K562 (cell line): ENCODE measurements around the gene HNRNPA3. TPM values are rescaled to one million over a fixed set of nuclear protein-coding genes. Genes with fewer than 3 reads are reported as not detected.

Experiments used
- ASH1L ChIP-seq: fragments of 450-650 bp; IDR thresholded peaks from 2 replicates; pipeline ENCODE4 v1.6.1; 2018; ENCODE audit warnings: borderline replicate concordance, mild to moderate bottlenecking, low read depth; ENCODE audit not compliant: partially characterized antibody
- CBX5 ChIP-seq: IDR thresholded peaks from 2 replicates; pipeline ENCODE4 v1.6.1; 2014; ENCODE audit warnings: low read depth, borderline replicate concordance
- E2F3 ChIP-seq: fragments of 250-450 bp; sonication (Bioruptor Pico); IDR thresholded peaks from 2 replicates; pipeline ENCODE4 v1.4.0; 2020; ENCODE audit warnings: mild to moderate bottlenecking
- GATA2 ChIP-seq: sonication (generic); formaldehyde crosslinking; IDR thresholded peaks from 2 replicates; pipeline ENCODE4 v1.4.0; 2020; ENCODE audit warnings: mild to moderate bottlenecking, missing genetic modification reagents
- HCFC1 ChIP-seq: IDR thresholded peaks from 2 replicates; pipeline ENCODE4 v1.6.1; 2012; ENCODE audit warnings: low read depth, low read length, improper control_type of control experiment
- HDAC1 ChIP-seq, 2 experiments: fragments of 450-650 bp; IDR thresholded peaks; 2 replicates each; pipeline ENCODE4 v1.6.1; 2016 to 2017; ENCODE audit warnings: inconsistent platforms in 1 of 2, mild to moderate bottlenecking in 1 of 2, moderate library complexity in 1 of 2
- RB1 ChIP-seq: fragments of 450-650 bp; IDR thresholded peaks from 2 replicates; pipeline ENCODE4 v1.6.1; 2017; ENCODE audit warnings: low read depth, mild to moderate bottlenecking
- TEAD2 ChIP-seq: fragments of 450-650 bp; IDR thresholded peaks from 2 replicates; pipeline ENCODE4 v1.6.1; 2016; ENCODE audit warnings: missing genetic modification characterization, control low read depth, missing compliant biosample characterization
- ZNF274 ChIP-seq: IDR thresholded peaks from 2 replicates; pipeline ENCODE4 v1.6.1; 2011; ENCODE audit warnings: low read depth, mild to moderate bottlenecking, low read length, moderate library complexity, borderline replicate concordance
- ZNF408 ChIP-seq: fragments of 250-450 bp; sonication (Bioruptor Pico); IDR thresholded peaks from 2 replicates; pipeline ENCODE4 v1.4.0; 2020; ENCODE audit warnings: low read depth, mild to moderate bottlenecking, moderate library complexity
- polyA plus RNA-seq, 8 experiments: library from polyadenylated mRNA; depleted of rRNA in 4 of 8; stranded (reverse) in 5 of 8; unstranded in 3 of 8; fragments of >200 nt; fragmentation: Nextera tagmentation in 2 of 8; fragmentation: Illumina TruSeq in 1 of 8; extraction: Ambion mirVana in 2 of 8; extraction: Trizol in 1 of 8; gene quantifications; 2 replicates each; pipeline versions ENCODE4 v1.2.1 to v1.2.3, GENCODE V29; 2011 to 2014; ENCODE audit warnings: inconsistent platforms in 1 of 8, missing spikeins in 1 of 8
- total RNA-seq, 7 experiments: library from RNA; depleted of rRNA in 6 of 7; stranded (reverse); fragments of >200 nt in 6 of 7; fragmentation: Illumina TruSeq in 2 of 7; extraction: Trizol in 2 of 7; gene quantifications; 2 replicates each; pipeline versions ENCODE4 v1.2.1 to v1.2.3, GENCODE V29; 2011 to 2021; ENCODE audit warnings: low replicate concordance in 1 of 7
- TF ChIP-seq, protein P1 (sequence below), 3 experiments: fragments of 200-800 bp in 1 of 3; fragments of 250-450 bp in 1 of 3; fragments of 450-650 bp in 1 of 3; sonication (Bioruptor Pico) in 1 of 3; sonication (Bioruptor generic) in 1 of 3; formaldehyde crosslinking in 1 of 3; IDR thresholded peaks; 2 replicates each; pipeline versions ENCODE4 v1.6.1 to v1.8.0; 2016 to 2022; ENCODE audit warnings: mild to moderate bottlenecking in 2 of 3, missing genetic modification characterization in 2 of 3, missing compliant biosample characterization in 1 of 3, moderate library complexity in 1 of 3
- TF ChIP-seq, protein P2 (sequence below): fragments of 150-350 bp; conservative IDR thresholded peaks from 2 replicates; pipeline ENCODE4 v1.6.1; 2014; ENCODE audit warnings: low read length
- TF ChIP-seq, protein P3 (sequence below): fragments of 250-450 bp; sonication (Bioruptor Pico); IDR thresholded peaks from 2 replicates; pipeline ENCODE4 v1.8.0; 2021; ENCODE audit warnings: moderate library complexity, mild to moderate bottlenecking, inconsistent platforms
- TF ChIP-seq, protein P4 (sequence below): fragments of 450-650 bp; formaldehyde crosslinking; IDR thresholded peaks from 2 replicates; pipeline ENCODE4 v1.4.0; 2020; ENCODE audit warnings: mild to moderate bottlenecking

Gene HNRNPA3
- total and polyA plus RNA-seq, 9 of the 15 experiments (the other 6 are each of a cell fraction or from before 2014, with no cell fraction given), result 72.8 to 428 (median 192) TPM

DNA sequence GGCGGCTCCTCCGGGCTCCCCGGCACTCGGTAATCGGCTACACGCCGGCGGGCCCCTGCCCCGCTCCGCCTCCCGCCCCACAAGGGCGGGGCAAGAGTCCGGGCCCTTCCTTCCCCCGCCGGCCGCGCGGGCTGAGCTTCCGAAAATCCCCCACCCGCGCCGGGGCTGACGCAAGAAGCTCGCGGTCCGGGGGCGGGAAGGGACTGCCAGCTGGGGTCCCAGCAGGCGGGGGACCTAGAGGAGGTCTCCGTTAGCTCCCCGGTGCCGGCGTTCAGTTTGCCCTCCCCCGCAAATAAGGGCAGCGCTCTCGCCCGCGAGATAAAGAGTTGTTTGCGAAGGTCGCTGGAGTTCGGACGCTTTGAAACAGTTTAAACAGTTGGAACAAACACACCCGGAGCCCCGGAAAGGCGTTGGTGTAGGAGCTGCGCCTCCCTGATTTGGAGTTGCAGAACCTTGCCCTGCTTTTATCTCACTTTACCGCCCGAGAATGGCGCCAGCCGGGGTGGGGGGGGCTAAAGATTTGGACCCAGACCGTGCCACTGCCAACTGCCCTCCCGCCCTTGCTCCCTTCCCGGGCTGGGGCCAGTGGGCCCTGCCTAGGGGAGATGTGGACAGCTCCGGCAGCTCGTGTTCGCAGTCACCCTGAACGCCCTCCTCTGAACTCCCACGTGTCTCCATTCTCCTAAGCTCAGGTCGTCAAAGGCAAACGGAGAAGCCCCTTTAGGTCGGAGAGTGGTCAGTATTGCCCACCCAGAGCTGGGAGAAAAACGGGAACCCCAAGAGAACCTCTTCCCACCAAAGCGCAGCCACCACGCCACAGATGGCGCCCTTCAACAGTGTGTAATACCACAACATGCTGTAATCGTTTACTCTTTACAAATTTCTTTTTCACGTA, 52.3 kb downstream of the HNRNPA3 start, which contains the start of gene NFE2L2 (continued):
- TF ChIP-seq, protein P1, sequence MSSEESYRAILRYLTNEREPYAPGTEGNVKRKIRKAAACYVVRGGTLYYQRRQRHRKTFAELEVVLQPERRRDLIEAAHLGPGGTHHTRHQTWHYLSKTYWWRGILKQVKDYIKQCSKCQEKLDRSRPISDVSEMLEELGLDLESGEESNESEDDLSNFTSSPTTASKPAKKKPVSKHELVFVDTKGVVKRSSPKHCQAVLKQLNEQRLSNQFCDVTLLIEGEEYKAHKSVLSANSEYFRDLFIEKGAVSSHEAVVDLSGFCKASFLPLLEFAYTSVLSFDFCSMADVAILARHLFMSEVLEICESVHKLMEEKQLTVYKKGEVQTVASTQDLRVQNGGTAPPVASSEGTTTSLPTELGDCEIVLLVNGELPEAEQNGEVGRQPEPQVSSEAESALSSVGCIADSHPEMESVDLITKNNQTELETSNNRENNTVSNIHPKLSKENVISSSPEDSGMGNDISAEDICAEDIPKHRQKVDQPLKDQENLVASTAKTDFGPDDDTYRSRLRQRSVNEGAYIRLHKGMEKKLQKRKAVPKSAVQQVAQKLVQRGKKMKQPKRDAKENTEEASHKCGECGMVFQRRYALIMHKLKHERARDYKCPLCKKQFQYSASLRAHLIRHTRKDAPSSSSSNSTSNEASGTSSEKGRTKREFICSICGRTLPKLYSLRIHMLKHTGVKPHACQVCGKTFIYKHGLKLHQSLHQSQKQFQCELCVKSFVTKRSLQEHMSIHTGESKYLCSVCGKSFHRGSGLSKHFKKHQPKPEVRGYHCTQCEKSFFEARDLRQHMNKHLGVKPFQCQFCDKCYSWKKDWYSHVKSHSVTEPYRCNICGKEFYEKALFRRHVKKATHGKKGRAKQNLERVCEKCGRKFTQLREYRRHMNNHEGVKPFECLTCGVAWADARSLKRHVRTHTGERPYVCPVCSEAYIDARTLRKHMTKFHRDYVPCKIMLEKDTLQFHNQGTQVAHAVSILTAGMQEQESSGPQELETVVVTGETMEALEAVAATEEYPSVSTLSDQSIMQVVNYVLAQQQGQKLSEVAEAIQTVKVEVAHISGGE (CRISPR knock-in tag; IDR thresholded peaks at IDR 0.05), result peak in 1 of 3 experiments; percentile 72; a peak in 2 of 6 replicates
- TF ChIP-seq ASH1L (no peak), TEAD2 (no peak), HDAC1 (IDR thresholded peaks at IDR 0.05) (peak in 1 of 2 experiments; percentile 69; a peak in 3 of 4 replicates), ZNF408 (no peak), ZNF274 (0 out of 2 replicates have a peak, but pooled peaks have one; percentile 9), E2F3 (CRISPR knock-in tag) (peak; percentile 89), RB1 (peak; percentile 94), HCFC1 (peak; percentile 45), CBX5 (0 out of 2 replicates have a peak, but pooled peaks have one; percentile 48), GATA2 (peak; percentile 61)
- TF ChIP-seq, protein P2, sequence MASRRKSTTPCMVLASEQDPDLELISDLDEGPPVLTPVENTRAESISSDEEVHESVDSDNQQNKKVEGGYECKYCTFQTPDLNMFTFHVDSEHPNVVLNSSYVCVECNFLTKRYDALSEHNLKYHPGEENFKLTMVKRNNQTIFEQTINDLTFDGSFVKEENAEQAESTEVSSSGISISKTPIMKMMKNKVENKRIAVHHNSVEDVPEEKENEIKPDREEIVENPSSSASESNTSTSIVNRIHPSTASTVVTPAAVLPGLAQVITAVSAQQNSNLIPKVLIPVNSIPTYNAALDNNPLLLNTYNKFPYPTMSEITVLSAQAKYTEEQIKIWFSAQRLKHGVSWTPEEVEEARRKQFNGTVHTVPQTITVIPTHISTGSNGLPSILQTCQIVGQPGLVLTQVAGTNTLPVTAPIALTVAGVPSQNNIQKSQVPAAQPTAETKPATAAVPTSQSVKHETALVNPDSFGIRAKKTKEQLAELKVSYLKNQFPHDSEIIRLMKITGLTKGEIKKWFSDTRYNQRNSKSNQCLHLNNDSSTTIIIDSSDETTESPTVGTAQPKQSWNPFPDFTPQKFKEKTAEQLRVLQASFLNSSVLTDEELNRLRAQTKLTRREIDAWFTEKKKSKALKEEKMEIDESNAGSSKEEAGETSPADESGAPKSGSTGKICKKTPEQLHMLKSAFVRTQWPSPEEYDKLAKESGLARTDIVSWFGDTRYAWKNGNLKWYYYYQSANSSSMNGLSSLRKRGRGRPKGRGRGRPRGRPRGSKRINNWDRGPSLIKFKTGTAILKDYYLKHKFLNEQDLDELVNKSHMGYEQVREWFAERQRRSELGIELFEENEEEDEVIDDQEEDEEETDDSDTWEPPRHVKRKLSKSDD, result no peak
- TF ChIP-seq, protein P3, sequence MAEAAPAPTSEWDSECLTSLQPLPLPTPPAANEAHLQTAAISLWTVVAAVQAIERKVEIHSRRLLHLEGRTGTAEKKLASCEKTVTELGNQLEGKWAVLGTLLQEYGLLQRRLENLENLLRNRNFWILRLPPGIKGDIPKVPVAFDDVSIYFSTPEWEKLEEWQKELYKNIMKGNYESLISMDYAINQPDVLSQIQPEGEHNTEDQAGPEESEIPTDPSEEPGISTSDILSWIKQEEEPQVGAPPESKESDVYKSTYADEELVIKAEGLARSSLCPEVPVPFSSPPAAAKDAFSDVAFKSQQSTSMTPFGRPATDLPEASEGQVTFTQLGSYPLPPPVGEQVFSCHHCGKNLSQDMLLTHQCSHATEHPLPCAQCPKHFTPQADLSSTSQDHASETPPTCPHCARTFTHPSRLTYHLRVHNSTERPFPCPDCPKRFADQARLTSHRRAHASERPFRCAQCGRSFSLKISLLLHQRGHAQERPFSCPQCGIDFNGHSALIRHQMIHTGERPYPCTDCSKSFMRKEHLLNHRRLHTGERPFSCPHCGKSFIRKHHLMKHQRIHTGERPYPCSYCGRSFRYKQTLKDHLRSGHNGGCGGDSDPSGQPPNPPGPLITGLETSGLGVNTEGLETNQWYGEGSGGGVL (CRISPR knock-in tag), result no peak
- TF ChIP-seq, protein P4, sequence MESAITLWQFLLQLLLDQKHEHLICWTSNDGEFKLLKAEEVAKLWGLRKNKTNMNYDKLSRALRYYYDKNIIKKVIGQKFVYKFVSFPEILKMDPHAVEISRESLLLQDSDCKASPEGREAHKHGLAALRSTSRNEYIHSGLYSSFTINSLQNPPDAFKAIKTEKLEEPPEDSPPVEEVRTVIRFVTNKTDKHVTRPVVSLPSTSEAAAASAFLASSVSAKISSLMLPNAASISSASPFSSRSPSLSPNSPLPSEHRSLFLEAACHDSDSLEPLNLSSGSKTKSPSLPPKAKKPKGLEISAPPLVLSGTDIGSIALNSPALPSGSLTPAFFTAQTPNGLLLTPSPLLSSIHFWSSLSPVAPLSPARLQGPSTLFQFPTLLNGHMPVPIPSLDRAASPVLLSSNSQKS, result no peak
